Neural cell (in vitro differentiated cells): ENCODE data around the gene ACHE. TPM values are rescaled to one million over a fixed set of nuclear protein-coding genes. Genes with fewer than 3 reads are reported as not detected.

Experiments
- H2AFZ ChIP-seq: fragments of 200-600, 300-800 bp; sonication (generic), shearing (Covaris generic); 2 replicates; pipeline ENCODE4 v1.6.0; 2014; ENCODE audit warnings: low read depth, mild to moderate bottlenecking, antibody characterized with exemption, low read length, moderate library complexity
- H3F3A ChIP-seq: fragments of 200-600 bp; shearing (Covaris generic); 2 replicates; pipeline ENCODE4 v1.6.1; 2016; ENCODE audit warnings: mild to moderate bottlenecking, moderate library complexity, mixed read lengths, antibody characterized with exemption, low read length; ENCODE audit not compliant: insufficient read depth, poor library complexity, severe bottlenecking
- H3K27ac ChIP-seq: fragments of 200-600, 300-800 bp; sonication (generic), shearing (Covaris generic); 2 replicates; pipeline ENCODE4 v1.5.1; 2014; ENCODE audit warnings: mild to moderate bottlenecking, low read length, moderate library complexity
- H3K27me3 ChIP-seq: fragments of 300-800, 200-600 bp; sonication (generic), shearing (Covaris generic); 2 replicates; pipeline ENCODE4 v1.6.0; 2014; ENCODE audit warnings: mild to moderate bottlenecking, low read depth, low read length, moderate library complexity; ENCODE audit not compliant: insufficient read depth
- H3K36me3 ChIP-seq: fragments of 300-800, 200-600 bp; sonication (generic), shearing (Covaris generic); 2 replicates; pipeline ENCODE4 v1.5.1; 2014; ENCODE audit warnings: mild to moderate bottlenecking, antibody characterized with exemption, low read length, moderate library complexity; ENCODE audit not compliant: insufficient read depth
- H3K4me2 ChIP-seq: fragments of 300-800, 200-600 bp; sonication (generic), shearing (Covaris generic); 2 replicates; pipeline ENCODE4 v1.6.0; 2014; ENCODE audit warnings: mild to moderate bottlenecking, low read length
- H3K4me3 ChIP-seq: fragments of 300-800, 200-600 bp; sonication (generic), shearing (Covaris generic); 2 replicates; pipeline ENCODE4 v1.5.1; 2014; ENCODE audit warnings: mild to moderate bottlenecking, low read length, moderate library complexity
- H3K79me2 ChIP-seq: fragments of 200-600 bp; shearing (Covaris generic); replicated peaks from 2 replicates; pipeline ENCODE4 v1.6.0; 2014; ENCODE audit warnings: mild to moderate bottlenecking, low read length, moderate library complexity; ENCODE audit not compliant: insufficient read depth
- H3K9ac ChIP-seq: fragments of 300-800, 200-600 bp; sonication (generic), shearing (Covaris generic); 2 replicates; pipeline ENCODE4 v1.6.1; 2016; ENCODE audit warnings: mild to moderate bottlenecking, low read length, mixed read lengths
- H3K9me2 ChIP-seq: fragments of 200-600 bp; shearing (Covaris generic); 2 replicates; pipeline ENCODE4 v1.6.1; 2016; ENCODE audit warnings: mild to moderate bottlenecking, low read length, mixed read lengths; ENCODE audit not compliant: insufficient read depth
- H3K9me3 ChIP-seq: fragments of 200-600, 300-800 bp; sonication (generic), shearing (Covaris generic); 2 replicates; pipeline ENCODE4 v1.6.1; 2016; ENCODE audit warnings: mild to moderate bottlenecking, mixed run types, low read length, moderate library complexity, mixed read lengths
- H4K20me1 ChIP-seq: fragments of 200-600 bp; shearing (Covaris generic); 2 replicates; pipeline ENCODE4 v1.6.1; 2016; ENCODE audit warnings: mild to moderate bottlenecking, mixed run types; ENCODE audit not compliant: insufficient read depth
- EP300 ChIP-seq: fragments of 450-650 bp; conservative IDR thresholded peaks from 2 replicates; pipeline ENCODE4 v1.6.1; 2014; ENCODE audit warnings: antibody characterized with exemption, mild to moderate bottlenecking, moderate library complexity; ENCODE audit not compliant: poor library complexity, severe bottlenecking
- EZH2 ChIP-seq: fragments of 200-600, 300-800 bp; shearing (Covaris generic), sonication (generic); IDR thresholded peaks from 2 replicates; pipeline ENCODE4 v1.6.1; 2014; ENCODE audit warnings: antibody characterized with exemption, low read length, borderline replicate concordance, mild to moderate bottlenecking; ENCODE audit not compliant: insufficient read depth, poor library complexity, severe bottlenecking
- MXI1 ChIP-seq: fragments of 450-650 bp; conservative IDR thresholded peaks from 2 replicates; pipeline ENCODE4 v1.6.1; 2014; ENCODE audit warnings: antibody characterized with exemption, mild to moderate bottlenecking; ENCODE audit not compliant: poor library complexity, severe bottlenecking
- POLR2AphosphoS5 ChIP-seq: IDR thresholded peaks from 2 replicates; pipeline ENCODE4 v1.6.1; 2012
- RAD21 ChIP-seq: fragments of 450-650 bp; conservative IDR thresholded peaks from 2 replicates; pipeline ENCODE4 v1.6.1; 2014; ENCODE audit warnings: antibody characterized with exemption, mild to moderate bottlenecking, moderate library complexity
- SMC3 ChIP-seq: fragments of 450-650 bp; conservative IDR thresholded peaks from 2 replicates; pipeline ENCODE4 v1.6.1; 2014; ENCODE audit warnings: antibody characterized with exemption, mild to moderate bottlenecking, moderate library complexity; ENCODE audit not compliant: poor library complexity
- TAF1 ChIP-seq: IDR thresholded peaks from 2 replicates; pipeline ENCODE4 v1.6.1; 2012; ENCODE audit warnings: low read depth
- polyA plus RNA-seq: library from polyadenylated mRNA; depleted of rRNA; stranded (reverse); fragments of >200 nt; gene quantifications from 2 replicates; pipeline ENCODE4 v1.2.3, GENCODE V29; 2014
- TF ChIP-seq, protein P1 (sequence below): IDR thresholded peaks from 2 replicates; pipeline ENCODE4 v1.6.1; 2012; ENCODE audit warnings: borderline replicate concordance
- TF ChIP-seq, protein P2 (sequence below): fragments of 450-650 bp; IDR thresholded peaks from 2 replicates; pipeline ENCODE4 v1.5.1; 2014; ENCODE audit warnings: antibody characterized with exemption, mild to moderate bottlenecking, moderate library complexity; ENCODE audit not compliant: poor library complexity, severe bottlenecking

The ACHE gene
- polyA plus RNA-seq, 1 donor from 2014 or later, result 12.2 TPM

DNA sequence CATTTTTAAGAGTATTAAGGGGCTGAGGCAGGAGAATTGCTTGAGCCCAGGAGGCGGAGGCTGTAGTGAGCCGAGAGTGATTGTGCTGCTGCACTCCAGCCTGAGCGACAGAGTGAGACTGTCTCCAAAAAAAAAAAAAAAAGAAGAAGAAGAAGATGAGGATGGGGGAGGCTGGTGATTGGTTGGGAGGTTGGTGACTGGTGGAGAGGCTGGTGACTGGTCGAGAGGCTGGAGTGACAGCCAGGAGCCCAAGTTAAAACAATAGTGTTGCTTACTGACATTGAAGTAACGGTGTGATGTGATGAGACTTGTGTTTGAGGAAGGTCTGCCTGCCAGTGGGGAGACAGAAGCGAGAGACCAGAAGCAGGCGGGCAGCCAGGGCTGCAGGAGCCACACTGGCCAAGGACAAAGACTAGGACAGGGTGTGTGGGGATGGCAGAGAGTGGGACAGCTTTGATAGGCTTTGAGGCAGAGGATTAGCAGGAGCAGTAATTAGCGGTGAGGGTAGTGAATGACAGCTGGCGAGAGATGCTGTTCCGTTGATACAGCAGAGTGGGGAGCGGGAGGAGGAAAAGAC, 15.9 kb downstream of the ACHE start:
- Histone ChIP-seq H3K27me3 (no peaks in the 10 kb centered on the region), H3K27ac (no peak overlapping the region), H2AFZ (no peak overlapping the region), H3K4me3 (no peak overlapping the region), H3K9me2 (no peaks in the 10 kb centered on the region), H3K9ac (no peak overlapping the region), H3K4me2 (no peak overlapping the region), H4K20me1 (peaks cover 6% of the 10 kb centered on the region), H3F3A (no peaks in the 10 kb centered on the region), H3K79me2 (peaks cover 58% of the 10 kb centered on the region), H3K36me3 (no peaks in the 10 kb centered on the region), H3K9me3 (no peaks in the 10 kb centered on the region)
- TF ChIP-seq EP300, result no peak
- no peak for TF ChIP-seq MXI1
- TF ChIP-seq, protein P1, sequence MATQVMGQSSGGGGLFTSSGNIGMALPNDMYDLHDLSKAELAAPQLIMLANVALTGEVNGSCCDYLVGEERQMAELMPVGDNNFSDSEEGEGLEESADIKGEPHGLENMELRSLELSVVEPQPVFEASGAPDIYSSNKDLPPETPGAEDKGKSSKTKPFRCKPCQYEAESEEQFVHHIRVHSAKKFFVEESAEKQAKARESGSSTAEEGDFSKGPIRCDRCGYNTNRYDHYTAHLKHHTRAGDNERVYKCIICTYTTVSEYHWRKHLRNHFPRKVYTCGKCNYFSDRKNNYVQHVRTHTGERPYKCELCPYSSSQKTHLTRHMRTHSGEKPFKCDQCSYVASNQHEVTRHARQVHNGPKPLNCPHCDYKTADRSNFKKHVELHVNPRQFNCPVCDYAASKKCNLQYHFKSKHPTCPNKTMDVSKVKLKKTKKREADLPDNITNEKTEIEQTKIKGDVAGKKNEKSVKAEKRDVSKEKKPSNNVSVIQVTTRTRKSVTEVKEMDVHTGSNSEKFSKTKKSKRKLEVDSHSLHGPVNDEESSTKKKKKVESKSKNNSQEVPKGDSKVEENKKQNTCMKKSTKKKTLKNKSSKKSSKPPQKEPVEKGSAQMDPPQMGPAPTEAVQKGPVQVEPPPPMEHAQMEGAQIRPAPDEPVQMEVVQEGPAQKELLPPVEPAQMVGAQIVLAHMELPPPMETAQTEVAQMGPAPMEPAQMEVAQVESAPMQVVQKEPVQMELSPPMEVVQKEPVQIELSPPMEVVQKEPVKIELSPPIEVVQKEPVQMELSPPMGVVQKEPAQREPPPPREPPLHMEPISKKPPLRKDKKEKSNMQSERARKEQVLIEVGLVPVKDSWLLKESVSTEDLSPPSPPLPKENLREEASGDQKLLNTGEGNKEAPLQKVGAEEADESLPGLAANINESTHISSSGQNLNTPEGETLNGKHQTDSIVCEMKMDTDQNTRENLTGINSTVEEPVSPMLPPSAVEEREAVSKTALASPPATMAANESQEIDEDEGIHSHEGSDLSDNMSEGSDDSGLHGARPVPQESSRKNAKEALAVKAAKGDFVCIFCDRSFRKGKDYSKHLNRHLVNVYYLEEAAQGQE, result no peak
- TF ChIP-seq TAF1, result no peak
- TF ChIP-seq POLR2AphosphoS5, result no peak

DNA sequence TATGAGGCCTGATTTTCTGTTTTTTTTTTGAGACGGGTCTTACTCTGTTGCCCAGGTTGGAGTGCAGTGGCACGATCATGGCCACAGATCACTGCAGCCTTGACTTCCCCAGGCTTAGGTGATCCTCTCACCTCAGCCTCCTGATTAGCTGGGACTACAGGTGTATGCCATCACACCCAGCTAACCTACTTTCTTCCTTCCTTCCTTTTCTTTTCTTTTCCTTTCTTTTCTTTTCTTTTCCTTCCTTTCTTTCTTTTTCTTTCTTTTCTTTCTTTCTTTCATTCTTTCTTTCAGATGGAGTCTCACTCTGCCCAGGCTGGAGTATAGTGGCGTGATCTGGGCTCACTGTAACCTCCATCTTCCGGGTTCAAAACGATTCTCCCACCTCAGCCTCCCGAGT, 17.0 kb downstream of the ACHE start:
- H3F3A ChIP-seq, result no peaks in the 10 kb centered on the region
- H4K20me1 ChIP-seq, result peaks cover 6% of the 10 kb centered on the region
- TF ChIP-seq, protein P2, sequence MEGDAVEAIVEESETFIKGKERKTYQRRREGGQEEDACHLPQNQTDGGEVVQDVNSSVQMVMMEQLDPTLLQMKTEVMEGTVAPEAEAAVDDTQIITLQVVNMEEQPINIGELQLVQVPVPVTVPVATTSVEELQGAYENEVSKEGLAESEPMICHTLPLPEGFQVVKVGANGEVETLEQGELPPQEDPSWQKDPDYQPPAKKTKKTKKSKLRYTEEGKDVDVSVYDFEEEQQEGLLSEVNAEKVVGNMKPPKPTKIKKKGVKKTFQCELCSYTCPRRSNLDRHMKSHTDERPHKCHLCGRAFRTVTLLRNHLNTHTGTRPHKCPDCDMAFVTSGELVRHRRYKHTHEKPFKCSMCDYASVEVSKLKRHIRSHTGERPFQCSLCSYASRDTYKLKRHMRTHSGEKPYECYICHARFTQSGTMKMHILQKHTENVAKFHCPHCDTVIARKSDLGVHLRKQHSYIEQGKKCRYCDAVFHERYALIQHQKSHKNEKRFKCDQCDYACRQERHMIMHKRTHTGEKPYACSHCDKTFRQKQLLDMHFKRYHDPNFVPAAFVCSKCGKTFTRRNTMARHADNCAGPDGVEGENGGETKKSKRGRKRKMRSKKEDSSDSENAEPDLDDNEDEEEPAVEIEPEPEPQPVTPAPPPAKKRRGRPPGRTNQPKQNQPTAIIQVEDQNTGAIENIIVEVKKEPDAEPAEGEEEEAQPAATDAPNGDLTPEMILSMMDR, result no peak
- no peak for TF ChIP-seq TAF1
- TF ChIP-seq MXI1, result no peak
- no peak for TF ChIP-seq POLR2AphosphoS5
- no peak for TF ChIP-seq RAD21
- TF ChIP-seq, protein P1, result no peak
- no peak for TF ChIP-seq EP300
- no peak for TF ChIP-seq SMC3
- no peak for TF ChIP-seq EZH2
- no peak overlapping the region for H3K9ac ChIP-seq
- H3K4me2 ChIP-seq, result no peak overlapping the region
- H2AFZ ChIP-seq, result no peak overlapping the region
- H3K27me3 ChIP-seq, result no peaks in the 10 kb centered on the region
- no peaks in the 10 kb centered on the region for H3K36me3 ChIP-seq
- peaks cover 58% of the 10 kb centered on the region for H3K79me2 ChIP-seq
- no peak overlapping the region for H3K27ac ChIP-seq
- no peaks in the 10 kb centered on the region for H3K9me3 ChIP-seq
- H3K9me2 ChIP-seq, result no peaks in the 10 kb centered on the region
- no peak overlapping the region for H3K4me3 ChIP-seq
